HUDEP-2 (cell line): ENCODE measurements around the gene PPP2R3B.
"Not testable (repeated sequence)": the region's sequence is repeated elsewhere in the genome, so short reads cannot be mapped to it uniquely, and the experiment has no call there.

Source experiments
- DNase-seq, 76 experiments: peaks; one replicate each; lab custom pipeline; 2025; ENCODE audit not compliant: unreplicated experiment in 76 of 76; lab: John Stamatoyannopoulos, UW

Gene PPP2R3B, protein sequence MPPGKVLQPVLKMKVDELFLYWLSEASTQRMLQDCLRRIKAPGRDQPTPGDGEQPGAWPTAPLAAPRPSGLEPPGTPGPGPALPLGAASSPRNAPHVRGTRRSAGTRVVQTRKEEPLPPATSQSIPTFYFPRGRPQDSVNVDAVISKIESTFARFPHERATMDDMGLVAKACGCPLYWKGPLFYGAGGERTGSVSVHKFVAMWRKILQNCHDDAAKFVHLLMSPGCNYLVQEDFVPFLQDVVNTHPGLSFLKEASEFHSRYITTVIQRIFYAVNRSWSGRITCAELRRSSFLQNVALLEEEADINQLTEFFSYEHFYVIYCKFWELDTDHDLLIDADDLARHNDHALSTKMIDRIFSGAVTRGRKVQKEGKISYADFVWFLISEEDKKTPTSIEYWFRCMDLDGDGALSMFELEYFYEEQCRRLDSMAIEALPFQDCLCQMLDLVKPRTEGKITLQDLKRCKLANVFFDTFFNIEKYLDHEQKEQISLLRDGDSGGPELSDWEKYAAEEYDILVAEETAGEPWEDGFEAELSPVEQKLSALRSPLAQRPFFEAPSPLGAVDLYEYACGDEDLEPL

DNA sequence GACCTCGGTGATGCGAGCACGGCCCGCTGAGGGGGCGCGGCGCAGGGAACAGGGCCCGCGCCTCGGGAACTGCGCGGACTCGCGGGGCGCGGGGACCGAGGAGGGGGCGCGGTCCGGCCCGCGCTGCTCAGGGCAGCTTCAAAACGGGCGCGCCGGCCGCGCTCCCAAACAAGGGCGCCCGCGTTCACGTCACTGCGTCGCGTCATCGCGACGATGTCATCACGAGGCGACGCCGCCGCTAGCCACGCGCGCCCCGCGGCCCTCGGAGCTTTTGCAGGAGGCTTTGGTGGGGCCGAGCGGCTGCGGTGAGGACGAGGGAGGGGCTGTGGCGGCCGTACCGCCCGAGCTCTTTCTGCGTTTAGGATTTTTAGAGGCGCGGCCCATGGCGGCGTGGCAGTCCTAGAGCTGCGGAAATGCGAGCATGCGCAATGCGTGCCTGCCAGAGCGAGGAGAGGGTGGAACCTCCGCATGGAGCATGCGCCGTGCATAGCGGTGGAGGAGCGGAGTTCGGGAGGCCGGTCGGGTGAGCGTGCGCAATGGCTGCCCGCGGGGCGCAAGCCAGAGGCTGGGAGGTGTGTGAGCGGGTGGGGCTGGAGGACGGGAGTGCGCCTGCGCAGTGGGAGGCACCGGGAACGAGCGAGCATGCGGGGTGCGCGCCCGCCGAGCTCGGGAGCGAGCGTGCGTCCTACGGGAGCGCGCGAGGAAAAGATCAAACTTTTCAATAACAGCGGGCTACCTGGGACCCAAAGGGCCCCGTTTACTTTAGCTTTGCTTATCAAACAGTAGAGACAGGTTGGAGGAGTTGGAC is at the start of gene PPP2R3B:
TSS of gene PPP2R3B (minus strand) at position 140 of the 808 bp plus-strand sequence. CDS start 216 bp downstream, outside the sequence.
- DNase-seq = no peak

- no peak for DNase-seq
Observed at GRCh38 chrX:435536-436122, 48.9 kb upstream of the PPP2R3B start.

- no peak for DNase-seq
Observed at GRCh38 chrX:434946-435345, 48.2 kb upstream of the PPP2R3B start.

DNA sequence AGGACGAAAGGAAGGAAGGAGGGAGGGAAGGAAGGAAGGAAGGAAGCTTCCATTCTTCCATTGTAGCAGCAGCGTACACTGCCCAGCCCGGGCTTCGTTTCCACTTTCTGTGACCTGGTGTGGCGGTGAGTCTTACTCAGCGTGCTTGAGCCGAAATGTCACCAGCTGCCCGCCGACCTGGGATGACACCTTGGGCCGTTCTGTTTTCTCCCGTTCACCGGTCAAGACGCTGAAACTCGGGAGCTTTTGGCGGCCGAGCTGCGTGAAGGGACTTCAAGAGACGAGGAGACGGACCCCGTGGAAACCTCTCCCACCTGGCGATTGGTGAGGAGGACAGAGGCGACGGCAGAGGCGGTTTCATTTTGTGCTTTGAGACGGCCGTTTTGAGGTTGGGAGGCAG is 47.1 kb upstream of the PPP2R3B start:
- DNase-seq = no peak

- DNase-seq = not testable (repeated sequence)
Observed at GRCh38 chrX:432666-433065, 46.0 kb upstream of the PPP2R3B start.

- DNase-seq = no peak
Observed at GRCh38 chrX:431492-432111, 44.9 kb upstream of the PPP2R3B start.

DNA sequence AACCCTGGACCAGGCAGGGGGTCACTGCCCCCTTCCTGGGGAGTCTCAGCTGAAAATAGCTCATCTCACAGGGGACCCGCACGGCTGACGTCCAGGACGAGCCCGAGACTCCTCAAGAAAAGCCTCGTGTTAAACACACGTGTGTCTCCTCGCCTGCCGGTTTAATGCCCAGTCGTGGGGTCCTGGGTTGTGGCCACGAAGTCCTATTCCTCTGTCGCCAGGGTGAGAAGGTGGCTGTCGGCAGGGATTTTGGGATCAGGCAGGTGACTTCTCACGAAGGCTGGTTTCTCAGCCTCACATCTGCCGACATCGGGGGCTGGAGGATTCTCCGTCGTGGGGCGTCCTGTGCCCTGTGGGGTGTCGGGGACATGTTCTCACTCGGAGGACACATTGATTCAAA is 44.3 kb upstream of the PPP2R3B start:
- no peak for DNase-seq

GRCh38 chrX:429266-429825 is 42.6 kb upstream of the PPP2R3B start:
- DNase-seq = no peak

DNA sequence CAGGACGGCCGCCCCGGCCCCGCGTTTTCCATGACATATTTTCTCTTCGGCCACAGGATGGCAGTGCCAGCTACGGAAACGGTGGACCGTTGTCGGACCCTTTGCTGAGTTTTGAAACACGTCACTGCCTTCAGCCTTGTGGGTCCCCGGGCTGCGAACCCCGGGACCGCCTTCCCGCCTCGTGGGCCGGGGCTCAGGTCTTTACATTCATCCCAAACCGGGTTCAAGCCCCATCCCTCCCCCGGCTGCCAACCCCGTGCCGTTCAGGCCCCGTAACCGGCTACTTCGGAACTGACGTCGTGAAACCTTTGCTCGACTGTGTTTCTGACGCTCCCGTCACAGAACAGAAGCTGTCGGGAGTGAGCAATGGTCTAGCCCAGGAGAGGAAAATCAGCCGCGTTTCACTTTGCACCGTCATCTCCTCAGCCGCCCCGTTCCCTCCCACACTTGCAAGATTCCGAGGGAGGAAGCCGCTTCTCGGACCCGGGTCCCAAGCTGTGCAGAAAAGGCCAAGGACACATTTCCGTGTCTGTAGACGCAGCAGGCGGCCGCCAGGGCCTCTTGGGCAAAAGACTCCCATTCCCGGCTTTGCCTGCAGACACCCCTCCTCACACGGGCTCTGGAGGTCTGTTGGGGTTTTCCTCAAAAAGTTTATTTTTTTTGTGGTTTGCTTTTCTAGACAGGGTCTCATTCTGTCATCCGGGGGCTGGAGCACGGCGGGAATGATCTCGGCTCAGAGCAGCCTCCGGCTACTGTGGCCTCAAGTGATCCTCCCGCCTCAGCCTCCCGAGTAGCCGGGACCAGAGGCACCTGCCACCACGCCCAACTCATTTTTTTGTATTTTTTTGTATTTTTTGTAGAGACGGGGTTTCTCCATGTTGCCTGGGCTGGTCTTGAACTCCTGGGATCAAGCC is 41.4 kb upstream of the PPP2R3B start:
- DNase-seq = peak in 1 of 76 experiments; percentile 1

DNA sequence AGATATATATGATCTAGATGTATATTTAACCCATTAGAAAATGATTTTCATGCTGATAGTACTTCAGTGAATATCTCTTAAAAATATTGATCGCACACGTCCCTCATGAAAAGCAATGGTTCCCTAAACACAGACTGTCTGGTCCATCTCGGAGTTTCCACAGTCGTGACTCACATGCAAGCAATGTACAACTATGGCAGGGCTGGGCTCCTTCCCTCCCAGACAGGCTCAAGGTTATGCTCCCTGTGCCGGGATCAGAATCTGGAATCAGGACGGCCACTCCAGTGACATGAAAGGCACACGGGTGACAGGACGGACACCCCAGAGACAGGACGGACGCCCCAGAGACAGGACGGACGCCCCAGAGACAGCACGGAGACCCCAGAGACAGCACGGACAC is 40.2 kb upstream of the PPP2R3B start:
- no peak for DNase-seq

DNA sequence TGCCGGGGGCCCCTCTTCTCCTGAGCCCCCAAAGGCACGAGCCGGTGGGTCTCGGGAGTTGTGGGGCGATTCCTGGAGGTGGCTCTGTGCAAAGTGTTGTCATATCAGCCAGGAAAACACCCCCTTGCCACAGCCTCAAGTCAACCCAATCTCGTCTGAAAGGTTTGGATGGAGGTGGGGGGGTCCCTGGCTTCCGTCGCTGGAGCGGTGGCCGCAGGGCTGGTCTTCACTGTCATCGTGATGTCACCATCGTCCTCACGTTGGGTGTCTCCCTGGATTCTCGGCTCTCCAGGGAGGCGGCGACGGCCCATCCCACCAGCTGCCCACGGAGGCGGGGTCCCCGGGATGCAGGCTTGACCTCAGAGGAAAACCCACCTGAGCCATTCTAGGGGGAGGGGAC is 38.3 kb upstream of the PPP2R3B start:
- no peak for DNase-seq

GRCh38 chrX:421646-422391 is 35.1 kb upstream of the PPP2R3B start:
- DNase-seq = no peak

- DNase-seq = no peak
Observed at GRCh38 chrX:420496-421223, 34.0 kb upstream of the PPP2R3B start.

GRCh38 chrX:418927-419729 is 32.4 kb upstream of the PPP2R3B start:
- no peak for DNase-seq

GRCh38 chrX:415498-415897 is 28.8 kb upstream of the PPP2R3B start:
- DNase-seq = not testable (repeated sequence)

GRCh38 chrX:413322-414201 is 26.9 kb upstream of the PPP2R3B start:
- DNase-seq = no peak
